Subcutaneous adipose tissue (tissue), 4 donors: ENCODE data around the gene OSR1. TPM values are rescaled to one million over a fixed set of nuclear protein-coding genes. Genes with fewer than 3 reads are reported as not detected.

Source experiments
- total RNA-seq, 4 donors: library from RNA; depleted of rRNA; stranded (reverse); fragments of >200 nt; gene quantifications; one replicate each; pipeline ENCODE4 v1.1.0, GENCODE V29; 2016
- TF ChIP-seq, protein P1 (sequence below): fragments of 450-650 bp; IDR thresholded peaks from one replicate; pipeline ENCODE4 v1.5.1; 2016; ENCODE audit warnings: low read depth, mild to moderate bottlenecking, control low read depth, antibody characterized with exemption, moderate library complexity

OSR1 gene
- total RNA-seq, 4 donors from 2014 or later = 4.1 to 16.3 (median 13.9) TPM

DNA sequence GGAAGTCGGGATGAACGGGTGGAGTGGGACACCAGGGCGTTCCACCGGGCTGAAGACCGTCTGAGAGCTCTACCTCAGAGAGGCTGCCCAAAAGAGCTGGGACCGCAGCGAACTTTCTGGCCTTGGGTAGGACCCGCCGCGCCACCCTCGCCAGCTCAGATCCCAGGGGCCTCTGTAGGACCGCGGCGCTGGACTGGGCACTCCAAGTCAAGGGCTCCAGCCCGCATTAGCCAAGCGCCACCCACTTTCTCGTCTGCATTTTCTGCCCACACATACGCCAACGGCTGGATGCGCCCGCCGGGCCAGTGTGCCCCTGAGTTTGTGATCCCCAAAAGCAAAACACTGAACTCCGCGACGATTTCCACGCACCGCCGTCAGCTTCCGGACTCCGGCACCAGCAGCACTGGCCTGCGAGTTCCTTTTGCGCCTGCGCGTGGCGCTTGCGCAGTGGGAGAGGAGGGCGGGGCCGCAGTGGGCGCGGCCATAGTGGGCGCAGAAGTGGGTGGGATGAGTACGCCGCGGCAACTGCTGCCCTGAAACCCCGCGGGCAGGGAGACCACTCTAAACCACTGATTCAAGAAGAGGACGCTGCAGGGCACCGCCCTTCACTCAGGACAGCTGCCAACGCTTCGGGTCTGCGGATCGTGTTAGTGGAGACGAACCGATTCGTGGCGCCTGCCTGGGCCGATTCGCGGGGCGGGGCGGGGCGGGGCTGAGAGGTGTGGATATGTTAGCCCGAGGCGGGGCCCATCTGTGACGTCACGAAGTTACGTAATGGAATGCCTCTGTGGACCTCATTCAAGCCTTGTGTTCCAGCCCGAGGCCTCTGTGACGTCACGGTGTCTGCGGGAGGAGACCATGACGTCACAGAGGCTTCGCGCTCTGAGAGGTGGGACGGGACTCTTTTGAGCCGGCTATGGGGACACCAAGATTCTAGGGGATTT is 10.5 kb downstream of the OSR1 start:
- TF ChIP-seq, protein P1, sequence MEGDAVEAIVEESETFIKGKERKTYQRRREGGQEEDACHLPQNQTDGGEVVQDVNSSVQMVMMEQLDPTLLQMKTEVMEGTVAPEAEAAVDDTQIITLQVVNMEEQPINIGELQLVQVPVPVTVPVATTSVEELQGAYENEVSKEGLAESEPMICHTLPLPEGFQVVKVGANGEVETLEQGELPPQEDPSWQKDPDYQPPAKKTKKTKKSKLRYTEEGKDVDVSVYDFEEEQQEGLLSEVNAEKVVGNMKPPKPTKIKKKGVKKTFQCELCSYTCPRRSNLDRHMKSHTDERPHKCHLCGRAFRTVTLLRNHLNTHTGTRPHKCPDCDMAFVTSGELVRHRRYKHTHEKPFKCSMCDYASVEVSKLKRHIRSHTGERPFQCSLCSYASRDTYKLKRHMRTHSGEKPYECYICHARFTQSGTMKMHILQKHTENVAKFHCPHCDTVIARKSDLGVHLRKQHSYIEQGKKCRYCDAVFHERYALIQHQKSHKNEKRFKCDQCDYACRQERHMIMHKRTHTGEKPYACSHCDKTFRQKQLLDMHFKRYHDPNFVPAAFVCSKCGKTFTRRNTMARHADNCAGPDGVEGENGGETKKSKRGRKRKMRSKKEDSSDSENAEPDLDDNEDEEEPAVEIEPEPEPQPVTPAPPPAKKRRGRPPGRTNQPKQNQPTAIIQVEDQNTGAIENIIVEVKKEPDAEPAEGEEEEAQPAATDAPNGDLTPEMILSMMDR = no peak

DNA sequence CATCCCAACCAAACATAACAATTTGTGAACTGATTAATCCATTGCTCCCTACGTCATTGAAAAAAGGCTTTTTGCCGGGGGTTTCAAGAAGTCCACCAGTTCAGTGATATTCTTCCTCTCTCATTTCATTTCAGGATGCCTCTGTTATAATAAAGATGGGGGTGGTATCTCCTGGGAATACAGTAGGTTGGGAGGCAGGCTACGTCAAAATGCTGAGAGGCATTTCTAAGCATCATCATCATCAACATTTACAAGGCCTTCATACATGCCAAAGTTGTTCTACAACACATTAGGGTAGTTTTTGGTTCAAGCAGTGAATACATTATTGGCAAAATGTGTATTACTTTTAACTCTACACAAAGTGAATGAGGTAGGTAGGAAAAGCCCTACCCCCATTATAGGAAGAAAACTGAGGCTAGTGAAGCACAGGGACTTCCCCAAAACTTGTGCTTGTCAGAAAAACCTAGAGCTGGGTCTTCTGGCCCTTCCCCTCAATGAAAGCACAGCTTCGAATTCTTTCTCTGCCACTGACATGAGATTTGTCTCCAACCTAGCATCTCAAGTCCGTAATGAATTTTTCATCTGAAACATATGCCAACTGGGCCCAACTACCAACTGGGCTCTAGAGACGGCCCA is 11.3 kb downstream of the OSR1 start:
- TF ChIP-seq, protein P1 = no peak

DNA sequence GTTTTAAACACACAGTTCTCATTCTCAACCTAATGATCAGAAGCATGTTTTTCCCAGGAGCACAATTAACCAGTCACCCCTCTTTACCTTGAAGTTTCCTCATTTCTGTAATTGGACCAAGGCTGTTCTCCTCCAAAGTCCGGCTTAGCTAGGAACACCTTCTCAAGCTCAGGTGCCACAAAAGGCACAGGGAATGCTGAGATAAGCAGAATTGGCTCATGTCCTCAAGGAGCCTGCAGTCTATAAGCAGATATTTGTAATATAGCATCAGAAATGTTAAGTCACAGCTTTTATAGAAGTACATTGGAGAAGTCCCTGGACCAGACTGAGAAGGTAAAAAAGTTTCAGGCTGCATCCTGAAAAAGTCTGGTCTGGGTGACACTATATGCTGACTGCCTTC is 20.7 kb downstream of the OSR1 start:
- TF ChIP-seq, protein P1 = no peak

DNA sequence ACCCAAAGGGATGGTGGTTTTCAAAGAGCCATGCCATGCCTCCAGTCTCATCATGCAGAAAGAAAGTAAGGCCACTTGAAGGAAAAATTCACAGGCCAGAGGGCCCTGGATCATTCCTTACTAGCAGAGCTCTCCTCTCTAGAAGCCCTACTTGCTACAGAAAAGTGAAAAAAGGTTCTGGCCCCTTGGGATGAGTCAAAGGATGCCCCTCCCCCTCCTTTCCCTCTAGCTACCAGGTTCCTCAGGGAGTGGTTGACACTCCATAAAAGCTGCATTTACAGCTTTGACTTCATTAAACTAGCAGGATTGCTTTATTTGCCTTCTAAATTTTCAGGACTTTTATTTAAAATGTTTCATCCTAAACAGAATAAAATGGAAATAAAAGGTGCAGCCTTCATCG is 21.2 kb downstream of the OSR1 start:
- TF ChIP-seq, protein P1 = no peak

DNA sequence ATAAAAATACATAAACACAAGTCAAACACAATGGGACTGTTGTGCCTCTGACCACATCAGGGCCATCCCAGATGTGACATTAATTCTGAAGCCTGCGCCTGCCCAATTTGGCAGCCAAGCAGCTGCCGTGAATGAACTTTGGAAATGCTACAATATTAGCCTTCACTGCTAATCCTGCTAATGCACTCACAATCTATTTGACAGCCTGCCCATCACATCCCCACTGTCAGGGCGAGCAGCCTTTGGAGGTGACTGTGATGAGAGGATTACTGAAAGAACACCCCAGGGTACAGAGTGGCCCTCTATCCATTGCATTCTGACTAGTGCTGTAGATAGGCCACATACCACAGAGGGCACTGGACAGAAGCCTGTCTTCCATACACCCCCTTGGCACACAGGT is 21.6 kb downstream of the OSR1 start:
- TF ChIP-seq, protein P1 = no peak

DNA sequence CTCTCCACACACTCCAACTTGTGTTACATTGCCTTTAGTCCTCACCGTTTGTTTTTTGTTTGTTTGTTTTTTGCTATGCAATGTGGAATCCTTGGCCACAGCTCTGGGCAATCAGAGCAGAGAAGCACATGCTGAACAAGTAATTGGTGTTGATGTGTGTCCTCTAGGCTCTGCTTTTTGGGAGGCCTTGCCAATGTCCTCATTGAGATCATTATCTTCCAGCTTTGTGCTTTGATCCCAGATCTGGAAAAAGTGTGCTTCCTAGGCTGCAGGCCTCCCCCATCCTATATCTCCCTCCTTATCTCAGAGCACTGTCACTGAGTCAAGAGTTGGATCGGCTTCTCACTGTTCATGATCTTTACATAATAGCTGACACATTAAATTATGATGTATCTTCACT is 25.9 kb downstream of the OSR1 start:
- TF ChIP-seq, protein P1 = no peak

DNA sequence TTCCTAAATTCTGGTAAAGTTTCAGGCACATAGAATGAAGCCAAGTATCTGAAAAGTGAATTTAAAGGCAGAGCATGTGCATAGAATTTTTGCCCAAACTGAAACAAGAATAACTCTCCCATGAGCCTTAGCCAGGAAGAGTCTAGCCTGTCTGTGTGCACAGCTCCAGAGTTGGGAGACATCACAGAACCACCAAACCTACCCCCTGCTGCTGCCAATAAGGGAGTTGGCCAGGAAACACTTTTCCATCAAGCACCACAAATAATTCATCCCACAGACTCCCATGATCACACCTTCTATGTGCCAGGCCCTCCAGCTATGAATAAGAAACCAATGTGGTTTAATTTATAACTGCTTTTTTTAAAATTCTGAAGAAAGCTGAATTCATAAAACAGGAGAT is 27.0 kb downstream of the OSR1 start:
- TF ChIP-seq, protein P1 = no peak
